DND-41 (cell line): ENCODE results near the gene RIF1.
A peak's percentile ranks its signal among the peaks of the same experiment; 100 is the strongest.

ENCODE experiments used
- ATAC-seq: fragments of 200-7000 bp; cut with Tn5 transposase; 3 replicates; pipeline ENCODE4 v1.9.1; 2021; ENCODE audit warnings: low read depth; ENCODE audit not compliant: insufficient read depth
- DNase-seq: peaks from one replicate; pipeline ENCODE4 v3.0.0-alpha.2; 2020
- H2AFZ ChIP-seq: 2 replicates; pipeline ENCODE4 v1.6.0; 2012; ENCODE audit warnings: low read depth, low read length
- H3K27ac ChIP-seq: 2 replicates; pipeline ENCODE4 v1.5.1; 2012; ENCODE audit warnings: low read length, inconsistent platforms
- H3K27me3 ChIP-seq: fragments of 200-600 bp; sonication (generic); 2 replicates; pipeline ENCODE4 v1.6.0; 2012; ENCODE audit warnings: low read length, mild to moderate bottlenecking, inconsistent platforms; ENCODE audit not compliant: insufficient read depth, poor library complexity
- H3K36me3 ChIP-seq: 2 replicates; pipeline ENCODE4 v1.5.1; 2012; ENCODE audit warnings: low read length, inconsistent platforms; ENCODE audit not compliant: insufficient read depth
- H3K4me1 ChIP-seq: 2 replicates; pipeline ENCODE4 v1.5.1; 2012; ENCODE audit warnings: mild to moderate bottlenecking, low read length; ENCODE audit not compliant: insufficient read depth
- H3K4me2 ChIP-seq: 2 replicates; pipeline ENCODE4 v1.6.0; 2012; ENCODE audit warnings: mild to moderate bottlenecking, moderate library complexity, low read length, inconsistent platforms; ENCODE audit not compliant: insufficient read depth
- H3K4me3 ChIP-seq, 2 experiments: fragments of 200-600 bp in 1 of 2; shearing (Covaris generic) in 1 of 2; 2 replicates each; pipeline ENCODE4 v1.5.1; 2012 to 2016; ENCODE audit warnings: inconsistent platforms in 2 of 2, low read length in 2 of 2, mild to moderate bottlenecking in 2 of 2, low read depth in 1 of 2, moderate library complexity in 1 of 2
- H3K79me2 ChIP-seq: 2 replicates; pipeline ENCODE4 v1.6.0; 2012; ENCODE audit warnings: low read length, inconsistent platforms; ENCODE audit not compliant: insufficient read depth
- H3K9ac ChIP-seq: 2 replicates; pipeline ENCODE4 v1.6.0; 2012; ENCODE audit warnings: low read depth, mild to moderate bottlenecking, inconsistent platforms, low read length, moderate library complexity
- H3K9me3 ChIP-seq: 2 replicates; pipeline ENCODE4 v1.5.1; 2012; ENCODE audit warnings: low read length, moderate library complexity, mild to moderate bottlenecking, inconsistent platforms; ENCODE audit not compliant: insufficient read depth, severe bottlenecking
- H4K20me1 ChIP-seq: 2 replicates; pipeline ENCODE4 v1.6.0; 2012; ENCODE audit warnings: low read length; ENCODE audit not compliant: insufficient read depth
- CTCF ChIP-seq: IDR thresholded peaks from 2 replicates; pipeline ENCODE4 v1.5.1; 2012; ENCODE audit warnings: borderline replicate concordance, low read length, moderate library complexity, mild to moderate bottlenecking; ENCODE audit not compliant: poor library complexity, severe bottlenecking; ENCODE audit errors: extremely low read depth
- EZH2 ChIP-seq: IDR thresholded peaks from 3 replicates; pipeline ENCODE4 v1.6.1; 2012; ENCODE audit warnings: borderline replicate concordance, low read depth, mild to moderate bottlenecking, moderate library complexity, low read length, inconsistent platforms; ENCODE audit not compliant: severe bottlenecking

RIF1 gene

GRCh38 chr2:151367571-151367970, 42.1 kb upstream of the RIF1 start:
- no peaks in the 10 kb centered on the region for H3K79me2 ChIP-seq
- no peak for DNase-seq
- no peak for ATAC-seq
- no peak for TF ChIP-seq CTCF
- TF ChIP-seq EZH2: no peak
- no peaks in the 10 kb centered on the region for H3K36me3 ChIP-seq
- no peaks in the 10 kb centered on the region for H3K9me3 ChIP-seq
- no peaks in the 10 kb centered on the region for H3K27me3 ChIP-seq
- no peak overlapping the region for H3K4me2 ChIP-seq
- H3K27ac ChIP-seq: no peak overlapping the region
- no peaks in the 10 kb centered on the region for H4K20me1 ChIP-seq
- no peaks in the 10 kb centered on the region for H3K4me1 ChIP-seq
- no peak overlapping the region for H3K9ac ChIP-seq
- no peak overlapping the region for H3K4me3 ChIP-seq
- no peak overlapping the region for H2AFZ ChIP-seq

- no peaks in the 10 kb centered on the region for H4K20me1 ChIP-seq
- no peak for TF ChIP-seq CTCF
- no peak for TF ChIP-seq EZH2
- no peaks in the 10 kb centered on the region for H3K9me3 ChIP-seq
- no peak overlapping the region for H2AFZ ChIP-seq
- no peaks in the 10 kb centered on the region for H3K79me2 ChIP-seq
- no peaks in the 10 kb centered on the region for H3K27me3 ChIP-seq
- no peak overlapping the region for H3K27ac ChIP-seq
- H3K4me3 ChIP-seq: no peak overlapping the region
- no peak overlapping the region for H3K9ac ChIP-seq
- no peak for ATAC-seq
- H3K4me2 ChIP-seq: no peak overlapping the region
- DNase-seq: no peak
- peaks cover 8% of the 10 kb centered on the region; the same call in 1 of the 2 replicates for H3K4me1 ChIP-seq
- no peaks in the 10 kb centered on the region for H3K36me3 ChIP-seq
Measured at GRCh38 chr2:151374436-151374835, 35.3 kb upstream of the RIF1 start.

- Histone ChIP-seq H3K9me3 (no peaks in the 10 kb centered on the region), H2AFZ (no peak overlapping the region), H4K20me1 (no peaks in the 10 kb centered on the region), H3K9ac (no peak overlapping the region), H3K4me2 (no peak overlapping the region), H3K4me3 (no peak overlapping the region), H3K4me1 (peaks cover 8% of the 10 kb centered on the region; the same call in 1 of the 2 replicates), H3K27me3 (no peaks in the 10 kb centered on the region), H3K27ac (no peak overlapping the region), H3K36me3 (no peaks in the 10 kb centered on the region), H3K79me2 (no peaks in the 10 kb centered on the region)
- ATAC-seq: peak; percentile 93
- TF ChIP-seq EZH2 (no peak), CTCF (no peak)
- DNase-seq: peak; percentile 36
Measured at GRCh38 chr2:151379169-151379568, 30.5 kb upstream of the RIF1 start.
